H9 (cell line): Measurements from ENCODE around the gene SH2B2. TPM values are rescaled to one million over a fixed set of nuclear protein-coding genes. Genes with fewer than 3 reads are reported as not detected.
A peak's percentile ranks its signal among the peaks of the same experiment; 100 is the strongest.
"Not testable (repeated sequence)": the region's sequence is repeated elsewhere in the genome, so short reads cannot be mapped to it uniquely, and the experiment has no call there.

Experiments used
- DNase-seq: peaks from one replicate; pipeline ENCODE4 v3.0.0-alpha.2; 2017
- H2AFZ ChIP-seq: one replicate; pipeline ENCODE4 v1.6.1; 2013; ENCODE audit warnings: mild to moderate bottlenecking, low read length, control low read depth, moderate library complexity
- H2AK5ac ChIP-seq: 2 replicates; pipeline ENCODE4 v1.6.1; 2013; ENCODE audit warnings: low read length, control low read depth, mixed read lengths; ENCODE audit not compliant: insufficient read length
- H2BK120ac ChIP-seq: one replicate; pipeline ENCODE4 v1.6.1; 2013; ENCODE audit warnings: low read depth, mild to moderate bottlenecking, low read length, control low read depth, inconsistent platforms; ENCODE audit not compliant: poor library complexity, severe bottlenecking
- H2BK12ac ChIP-seq: 2 replicates; pipeline ENCODE4 v1.6.1; 2013; ENCODE audit warnings: low read length, control low read depth, mixed read lengths, low read depth; ENCODE audit not compliant: insufficient read length
- H2BK15ac ChIP-seq: 2 replicates; pipeline ENCODE4 v1.6.1; 2013; ENCODE audit warnings: low read depth, low read length, control low read depth
- H2BK20ac ChIP-seq: one replicate; pipeline ENCODE4 v1.6.1; 2013; ENCODE audit warnings: low read depth, mild to moderate bottlenecking, low read length, control low read depth, inconsistent platforms; ENCODE audit not compliant: poor library complexity, severe bottlenecking
- H2BK5ac ChIP-seq: 2 replicates; pipeline ENCODE4 v1.6.1; 2013; ENCODE audit warnings: low read length, control low read depth, mixed read lengths; ENCODE audit not compliant: insufficient read length
- H3K14ac ChIP-seq: 2 replicates; pipeline ENCODE4 v1.6.1; 2013; ENCODE audit warnings: low read length, control low read depth; ENCODE audit not compliant: insufficient read depth
- H3K18ac ChIP-seq: 2 replicates; pipeline ENCODE4 v1.6.1; 2013; ENCODE audit warnings: low read depth, mild to moderate bottlenecking, mixed read lengths, low read length, control low read depth; ENCODE audit not compliant: insufficient read length
- H3K23ac ChIP-seq: 2 replicates; pipeline ENCODE4 v1.6.1; 2013; ENCODE audit warnings: low read length, control low read depth, mixed read lengths, low read depth; ENCODE audit not compliant: insufficient read length
- H3K23me2 ChIP-seq: 2 replicates; pipeline ENCODE4 v1.6.1; 2013; ENCODE audit warnings: low read depth, mild to moderate bottlenecking, mixed read lengths, low read length, control low read depth; ENCODE audit not compliant: insufficient read length, poor library complexity, severe bottlenecking
- H3K27ac ChIP-seq: 2 replicates; pipeline ENCODE4 v1.5.1; 2013; ENCODE audit warnings: low read length, control low read depth, mixed read lengths, low read depth; ENCODE audit not compliant: insufficient read length
- H3K27me3 ChIP-seq: 2 replicates; pipeline ENCODE4 v1.6.1; 2013; ENCODE audit warnings: low read length, control low read depth, inconsistent platforms; ENCODE audit not compliant: insufficient read depth
- H3K4ac ChIP-seq: 2 replicates; pipeline ENCODE4 v1.6.1; 2013; ENCODE audit warnings: low read depth, mild to moderate bottlenecking, control low read depth, inconsistent platforms, low read length, moderate library complexity
- H3K4me1 ChIP-seq: 2 replicates; pipeline ENCODE4 v1.6.1; 2013; ENCODE audit warnings: low read length, control low read depth, inconsistent platforms; ENCODE audit not compliant: insufficient read depth
- H3K4me2 ChIP-seq: 2 replicates; pipeline ENCODE4 v1.6.1; 2013; ENCODE audit warnings: low read length, control low read depth, mixed read lengths; ENCODE audit not compliant: insufficient read length, insufficient read depth
- H3K56ac ChIP-seq: 2 replicates; pipeline ENCODE4 v1.6.1; 2013; ENCODE audit warnings: low read depth, mild to moderate bottlenecking, mixed read lengths, low read length, control low read depth; ENCODE audit not compliant: insufficient read length
- H3K79me1 ChIP-seq: 2 replicates; pipeline ENCODE4 v1.6.1; 2013; ENCODE audit warnings: low read depth, mild to moderate bottlenecking, moderate library complexity, low read length, control low read depth, inconsistent platforms; ENCODE audit not compliant: insufficient read depth, poor library complexity, severe bottlenecking
- H3K79me2 ChIP-seq: 2 replicates; pipeline ENCODE4 v1.6.1; 2013; ENCODE audit warnings: low read length, control low read depth, inconsistent platforms; ENCODE audit not compliant: insufficient read depth
- H3K9ac ChIP-seq: 2 replicates; pipeline ENCODE4 v1.6.1; 2013; ENCODE audit warnings: low read length, control low read depth, mixed read lengths; ENCODE audit not compliant: insufficient read length; ENCODE audit errors: extremely low read depth
- H3K9me3 ChIP-seq: one replicate; pipeline ENCODE4 v1.6.1; 2013; ENCODE audit warnings: low read depth, low read length, inconsistent platforms; ENCODE audit not compliant: control insufficient read depth
- H3T11ph ChIP-seq: one replicate; pipeline ENCODE4 v1.6.1; 2013; ENCODE audit warnings: mild to moderate bottlenecking, low read length, control low read depth, inconsistent platforms
- H4K20me1 ChIP-seq: one replicate; pipeline ENCODE4 v1.6.1; 2013; ENCODE audit not compliant: control insufficient read depth, insufficient read length, insufficient read depth
- H4K5ac ChIP-seq: 2 replicates; pipeline ENCODE4 v1.6.1; 2013; ENCODE audit warnings: low read depth, mild to moderate bottlenecking, mixed read lengths, low read length, control low read depth; ENCODE audit not compliant: insufficient read length
- H4K8ac ChIP-seq: replicated peaks from 2 replicates; pipeline ENCODE4 v1.6.1; 2013; ENCODE audit warnings: low read length, control low read depth, mixed read lengths, low read depth; ENCODE audit not compliant: insufficient read length
- H4K91ac ChIP-seq: 2 replicates; pipeline ENCODE4 v1.6.1; 2013; ENCODE audit warnings: low read depth, mild to moderate bottlenecking, moderate library complexity, mixed read lengths, low read length, control low read depth; ENCODE audit not compliant: insufficient read length
- H3K27ac Mint-ChIP-seq, 3 experiments: 2 replicates in 2 of 3; 3 replicates in 1 of 3; pipeline ENCODE4 v1.8.0; 2020 to 2021; ENCODE audit warnings: mixed read lengths in 3 of 3, mild to moderate bottlenecking in 1 of 3, moderate library complexity in 1 of 3
- H3K27me3 Mint-ChIP-seq: 2 replicates; pipeline ENCODE4 v1.8.0; 2021; ENCODE audit warnings: low read depth, mild to moderate bottlenecking, moderate library complexity, mixed read lengths
- H3K36me3 Mint-ChIP-seq, 3 experiments: 2 replicates in 2 of 3; 3 replicates in 1 of 3; pipeline ENCODE4 v1.8.0; 2020 to 2021; ENCODE audit warnings: low read depth in 3 of 3, mixed read lengths in 3 of 3; ENCODE audit not compliant: insufficient read depth in 1 of 3
- H3K4me1 Mint-ChIP-seq, 2 experiments: 2 replicates each; pipeline ENCODE4 v1.8.0; 2020; ENCODE audit warnings: mixed read lengths in 2 of 2
- H3K4me3 Mint-ChIP-seq, 2 experiments: 2 replicates in 1 of 2; 3 replicates in 1 of 2; pipeline ENCODE4 v1.8.0; 2020 to 2021; ENCODE audit warnings: mild to moderate bottlenecking in 2 of 2, mixed read lengths in 2 of 2, moderate library complexity in 1 of 2
- H3K9me3 Mint-ChIP-seq, 2 experiments: 2 replicates in 1 of 2; 3 replicates in 1 of 2; pipeline ENCODE4 v1.8.0; 2020; ENCODE audit warnings: mild to moderate bottlenecking in 2 of 2, mixed read lengths in 2 of 2, moderate library complexity in 1 of 2
- WGBS: extraction: QIAGEN DNeasy Blood & Tissue Kit; methylation state at CpG from one replicate; pipeline ENCODE4 v1.1.7; 2013; ENCODE audit warnings: missing lambda C conversion rate, low lambda C conversion rate, mixed read lengths; ENCODE audit not compliant: insufficient read length; ENCODE audit errors: extremely low coverage; 5-methylcytosine and 5-hydroxymethylcytosine counted together
- total RNA-seq: library from RNA; stranded (reverse); gene quantifications from 2 replicates; pipeline ENCODE4 v1.2.1, GENCODE V29; 2021
- TF ChIP-seq, protein P1 (sequence below): fragments of 200-600 bp; sonication (generic); conservative IDR thresholded peaks from 3 replicates; pipeline ENCODE4 v1.8.0; 2021; ENCODE audit warnings: antibody characterized with exemption, mild to moderate bottlenecking

The SH2B2 gene
- total RNA-seq, 1 experiment from 2014 or later: 10.4 TPM

DNA sequence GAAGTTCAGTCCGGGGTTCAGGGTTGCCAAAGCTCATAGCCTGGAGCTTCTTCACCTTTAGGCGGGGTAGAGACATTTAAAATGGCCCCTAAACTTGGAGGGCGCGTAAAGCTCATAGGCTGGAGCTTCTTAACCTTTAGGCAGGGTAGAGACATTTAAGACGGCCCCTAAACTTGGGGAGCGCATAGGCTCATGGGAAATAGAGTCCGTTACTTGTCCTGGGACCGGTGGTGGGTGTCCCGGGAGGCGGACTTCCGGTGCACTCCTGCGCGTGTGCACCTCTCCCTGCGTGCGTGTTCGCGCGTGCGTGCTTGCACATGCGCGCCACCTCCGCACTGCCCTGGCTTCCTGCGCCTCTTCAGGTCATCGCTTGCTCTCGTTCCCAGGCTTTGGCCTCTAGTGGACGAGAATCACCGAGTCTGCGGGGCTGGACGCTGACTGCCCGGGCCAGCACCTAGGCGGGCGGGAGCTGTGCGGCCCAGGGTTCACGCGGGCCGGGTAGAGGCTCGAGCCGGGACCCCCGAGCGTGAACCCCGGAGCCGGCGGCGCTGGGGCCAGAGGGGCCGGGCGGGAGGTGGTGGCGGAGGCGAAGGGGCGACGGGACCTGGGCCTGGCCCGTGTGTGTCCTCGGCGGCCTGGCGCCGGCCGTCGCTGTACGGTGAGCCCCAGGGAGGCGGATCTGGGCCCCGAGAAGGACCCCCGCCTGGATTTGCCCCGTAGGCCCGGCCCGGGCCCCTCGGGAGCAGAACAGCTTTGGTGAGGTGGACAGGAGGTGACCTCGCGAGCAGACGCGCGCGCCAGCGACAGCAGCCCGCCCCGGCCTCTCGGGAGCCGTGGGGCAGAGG lies 77.1 kb downstream of the SH2B2 start:
- H2BK5ac ChIP-seq, H3K23ac ChIP-seq, H3K4ac ChIP-seq, H3K4me1 Mint-ChIP-seq, H3K4me1 ChIP-seq, H4K5ac ChIP-seq, H4K91ac ChIP-seq, H2AK5ac ChIP-seq, H3K27ac ChIP-seq, H3K27me3 ChIP-seq, H2BK120ac ChIP-seq, H3K9me3 Mint-ChIP-seq, H3K18ac ChIP-seq, H3K79me1 ChIP-seq, H4K8ac ChIP-seq, H3T11ph ChIP-seq, H3K23me2 ChIP-seq, H2BK15ac ChIP-seq, H3K9me3 ChIP-seq, H2AFZ ChIP-seq, H4K20me1 ChIP-seq, H2BK12ac ChIP-seq, H2BK20ac ChIP-seq, H3K56ac ChIP-seq, H3K79me2 ChIP-seq, H3K27me3 Mint-ChIP-seq, H3K14ac ChIP-seq: not testable (repeated sequence)
- Histone ChIP-seq H3K9ac (peak overlapping the region; percentile 84), H3K4me2 (peak overlapping the region; percentile 60)
- DNase-seq: peak; percentile 98
- Mint-ChIP-seq H3K27ac (peak overlapping the region in 2 of 3 experiments; percentile 55 to 85; a peak in 2 of 7 replicates), H3K36me3 (peaks cover 15 to 23% (median 23%) of the 10 kb centered on the region in 3 experiments; a peak in 6 of 7 replicates), H3K4me3 (peak overlapping the region; percentile 90 to 95)
- WGBS: no CpG with 5 or more reads among the region's 76 CpGs
- TF ChIP-seq, protein P1, sequence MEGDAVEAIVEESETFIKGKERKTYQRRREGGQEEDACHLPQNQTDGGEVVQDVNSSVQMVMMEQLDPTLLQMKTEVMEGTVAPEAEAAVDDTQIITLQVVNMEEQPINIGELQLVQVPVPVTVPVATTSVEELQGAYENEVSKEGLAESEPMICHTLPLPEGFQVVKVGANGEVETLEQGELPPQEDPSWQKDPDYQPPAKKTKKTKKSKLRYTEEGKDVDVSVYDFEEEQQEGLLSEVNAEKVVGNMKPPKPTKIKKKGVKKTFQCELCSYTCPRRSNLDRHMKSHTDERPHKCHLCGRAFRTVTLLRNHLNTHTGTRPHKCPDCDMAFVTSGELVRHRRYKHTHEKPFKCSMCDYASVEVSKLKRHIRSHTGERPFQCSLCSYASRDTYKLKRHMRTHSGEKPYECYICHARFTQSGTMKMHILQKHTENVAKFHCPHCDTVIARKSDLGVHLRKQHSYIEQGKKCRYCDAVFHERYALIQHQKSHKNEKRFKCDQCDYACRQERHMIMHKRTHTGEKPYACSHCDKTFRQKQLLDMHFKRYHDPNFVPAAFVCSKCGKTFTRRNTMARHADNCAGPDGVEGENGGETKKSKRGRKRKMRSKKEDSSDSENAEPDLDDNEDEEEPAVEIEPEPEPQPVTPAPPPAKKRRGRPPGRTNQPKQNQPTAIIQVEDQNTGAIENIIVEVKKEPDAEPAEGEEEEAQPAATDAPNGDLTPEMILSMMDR: peak; percentile 24; the same call in 2 of the 3 replicates

DNA sequence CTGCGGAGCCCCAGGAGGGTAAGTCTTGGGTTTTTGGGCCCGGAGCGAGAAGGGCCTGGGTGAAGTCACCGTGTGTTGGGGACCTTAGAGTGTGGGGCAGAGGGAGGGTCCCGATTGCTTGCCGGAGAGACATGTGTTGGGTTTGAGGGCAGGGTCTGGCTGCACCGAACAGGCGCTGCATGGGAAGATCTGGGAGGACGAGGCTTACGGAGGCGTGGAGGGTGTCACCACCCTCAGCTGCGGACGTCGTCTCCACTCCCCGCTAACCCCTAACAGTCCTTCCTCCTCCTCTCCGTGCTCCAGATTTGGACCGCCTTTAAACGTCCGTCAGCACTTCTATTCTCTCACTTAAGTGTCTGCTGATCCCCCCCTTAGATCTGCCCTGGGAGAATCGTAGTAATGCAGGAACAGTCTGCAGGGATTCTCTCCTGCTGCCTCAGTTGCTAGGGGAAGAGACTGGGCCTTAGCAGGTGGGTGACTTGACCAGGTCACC lies 77.8 kb downstream of the SH2B2 start:
- peaks cover 15 to 23% (median 23%) of the 10 kb centered on the region in 3 experiments; a peak in 6 of 7 replicates for H3K36me3 Mint-ChIP-seq

More for the DNA sequence above, 77.8 kb downstream of the SH2B2 start:
- not testable (repeated sequence) for H4K20me1 ChIP-seq, H4K8ac ChIP-seq, H3K79me1 ChIP-seq, H3K9me3 ChIP-seq, H3K14ac ChIP-seq, H2BK12ac ChIP-seq, H3K4ac ChIP-seq, H4K5ac ChIP-seq, H3K18ac ChIP-seq, H3K27ac ChIP-seq, DNase-seq, H2BK5ac ChIP-seq, H2AFZ ChIP-seq, H3K27me3 ChIP-seq, H2BK15ac ChIP-seq, H4K91ac ChIP-seq, H3K9me3 Mint-ChIP-seq, H3K23me2 ChIP-seq, H3K56ac ChIP-seq, H2AK5ac ChIP-seq, H3K4me1 ChIP-seq, H3K79me2 ChIP-seq, H2BK120ac ChIP-seq, H3K9ac ChIP-seq, H3K4me1 Mint-ChIP-seq, H3K27me3 Mint-ChIP-seq, H3T11ph ChIP-seq, H3K23ac ChIP-seq, H2BK20ac ChIP-seq
- peak overlapping the region in 1 of 3 experiments; percentile 85; a peak in 2 of 7 replicates for H3K27ac Mint-ChIP-seq
- peak overlapping the region; percentile 90 to 95 for H3K4me3 Mint-ChIP-seq
- no CpG with 5 or more reads among the region's 20 CpGs for WGBS
- H3K4me2 ChIP-seq: peak overlapping the region; percentile 60
